Lower leg skin (tissue), 3 donors: Measurements from ENCODE around the gene PMPCA.

Experiments
- CTCF ChIP-seq, 3 donors: fragments of 450-650 bp; IDR thresholded peaks; one replicate each; pipeline ENCODE4 v1.5.1; 2016; ENCODE audit warnings: antibody characterized with exemption in 3 of 3, mild to moderate bottlenecking in 3 of 3, moderate library complexity in 2 of 3
- POLR2A ChIP-seq, 2 donors: fragments of 450-650 bp; IDR thresholded peaks; one replicate each; pipeline ENCODE4 v1.6.1; 2016 to 2017; ENCODE audit warnings: antibody characterized with exemption in 2 of 2, mild to moderate bottlenecking in 1 of 2, moderate library complexity in 1 of 2

- TF ChIP-seq CTCF (IDR thresholded peaks at IDR 0.05) (no peak), POLR2A (IDR thresholded peaks at IDR 0.05) (no peak)
Measured at GRCh38 chr9:136378170-136379002, 32.1 kb upstream of the PMPCA start.
